Stomach (tissue), 9 donors: ENCODE results near the gene COL25A1. TPM values are rescaled to one million over a fixed set of nuclear protein-coding genes. Genes with fewer than 3 reads are reported as not detected.

Experiments used
- DNase-seq, 2 donors: peaks; one replicate each; pipeline versions ENCODE4 v3.0.0 to v3.0.0-alpha.2; 2013 to 2019
- H3K27ac ChIP-seq, 5 donors: fragments of 200-600 bp in 4 of 5; sonication (generic) in 4 of 5; one replicate each; pipeline ENCODE4 v1.5.1; 2013 to 2019; ENCODE audit warnings: mild to moderate bottlenecking in 1 of 5, moderate library complexity in 1 of 5
- H3K27me3 ChIP-seq, 3 donors: fragments of 200-600 bp; sonication (generic); one replicate each; pipeline ENCODE4 v1.5.1; 2017 to 2019; ENCODE audit warnings: mixed run types in 1 of 3
- H3K36me3 ChIP-seq, 4 donors: fragments of 200-600 bp; sonication (generic); 1 replicate in 3 of 4; 2 replicates in 1 of 4; pipeline ENCODE4 v1.5.1; 2016 to 2019
- H3K4me1 ChIP-seq, 4 donors: fragments of 200-600 bp; sonication (generic); one replicate each; pipeline ENCODE4 v1.5.1; 2016 to 2019
- H3K4me3 ChIP-seq, 4 donors: fragments of 200-600 bp; sonication (generic) in 3 of 4; one replicate each; pipeline ENCODE4 v1.5.1; 2016 to 2019; ENCODE audit warnings: mild to moderate bottlenecking in 1 of 4
- H3K9me3 ChIP-seq, 4 donors: fragments of 200-600 bp; sonication (generic); one replicate each; pipeline ENCODE4 v1.5.1; 2016 to 2019
- EP300 ChIP-seq: sonication (generic); formaldehyde crosslinking; IDR thresholded peaks from one replicate; pipeline ENCODE4 v1.6.1; 2017; ENCODE audit warnings: antibody characterized with exemption
- POLR2A ChIP-seq, 4 donors: fragments of 450-650 bp; IDR thresholded peaks; one replicate each; pipeline ENCODE4 v1.6.1; 2016; ENCODE audit warnings: antibody characterized with exemption in 4 of 4, control low read depth in 2 of 4, mild to moderate bottlenecking in 1 of 4, moderate library complexity in 1 of 4
- POLR2AphosphoS5 ChIP-seq, 3 donors: sonication (generic); formaldehyde crosslinking; IDR thresholded peaks; one replicate each; pipeline ENCODE4 v1.6.1; 2016; ENCODE audit warnings: antibody characterized with exemption in 3 of 3
- WGBS, 5 donors: extraction: QIAGEN DNeasy Blood & Tissue Kit in 3 of 5; methylation state at CpG; one replicate each; pipeline versions ENCODE4 v1.1.5 to v1.1.7; 2013 to 2018; 5-methylcytosine and 5-hydroxymethylcytosine counted together
- intact Hi-C: fragments of 100-400 bp; cut with DNase I; formaldehyde crosslinking; loops from one replicate; pipeline ENCODE4 v1.15.1; 2023; ENCODE audit warnings: low total_unique reads
- polyA plus RNA-seq, 3 donors: library from polyadenylated mRNA; stranded (reverse); fragments of 200-250 nt; gene quantifications; one replicate each; pipeline ENCODE4 v1.2.3, GENCODE V29; 2013
- total RNA-seq, 5 donors: library from RNA; depleted of rRNA; stranded (reverse); fragments of >200 nt; gene quantifications; one replicate each; pipeline versions ENCODE4 v1.1.0 to v1.2.3, GENCODE V29; 2014 to 2016
- TF ChIP-seq, protein P1 (sequence below), 7 experiments: fragments of 450-650 bp in 4 of 7; fragments of 200-600 bp in 3 of 7; sonication (generic) in 3 of 7; IDR thresholded peaks; one replicate each; pipeline ENCODE4 v1.5.1; 2016 to 2019; ENCODE audit warnings: antibody characterized with exemption in 7 of 7, control low read depth in 2 of 7, mild to moderate bottlenecking in 1 of 7
- donor health status: healthy with polysubstance abuse.
- donor health status: Bipolar disorder and iron deficiency.
- donor health status: healthy.

COL25A1 gene
- total and polyA plus RNA-seq, 8 donors: 0.10 to 4.1 (median 1.5) TPM; not detected in 5

DNA sequence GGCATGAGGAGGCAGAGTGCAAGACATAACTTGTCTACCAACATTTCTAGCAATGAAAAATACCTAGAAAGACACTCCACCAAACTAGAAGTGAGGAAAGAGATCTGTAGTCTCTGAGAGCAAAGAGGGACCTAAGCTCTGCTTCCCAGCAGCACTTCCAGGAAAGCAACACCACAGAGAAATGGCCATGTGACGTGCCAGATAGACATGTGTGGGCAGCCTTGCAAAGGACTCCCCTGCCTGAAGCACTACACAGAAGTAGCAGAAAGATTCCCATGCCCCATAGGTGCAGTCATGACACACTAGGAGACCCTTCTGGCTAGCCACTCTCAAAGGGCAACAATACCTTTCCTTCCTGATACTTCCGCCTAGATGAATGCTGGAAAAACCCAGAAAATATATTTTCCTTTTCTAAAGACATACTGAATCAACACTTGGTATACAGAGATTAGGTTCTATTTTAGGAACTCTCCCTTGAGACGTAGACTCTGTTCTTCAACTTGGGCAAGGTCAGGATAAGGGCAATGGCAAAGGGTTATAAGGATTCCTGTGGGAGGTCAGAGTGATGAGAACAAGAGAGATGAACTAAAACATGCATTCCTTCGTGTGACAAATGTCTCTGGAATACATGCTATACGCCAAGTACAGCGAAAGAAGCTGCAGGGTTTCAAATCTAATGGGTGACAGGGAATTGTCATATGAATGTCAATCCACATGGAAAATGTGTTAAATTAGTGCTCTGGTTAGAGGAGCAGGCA lies 352.1 kb downstream of the COL25A1 start:
- DNase-seq: no peak
- WGBS, 5 donors: 78 to 84% (median 81%) methylated on average over 6 of the region's 6 CpGs
- no peaks in the 10 kb centered on the region for H3K9me3 ChIP-seq
- intact Hi-C loops: no loop called here
- no peak overlapping the region for H3K27ac ChIP-seq
- TF ChIP-seq EP300 (no peak), POLR2AphosphoS5 (IDR thresholded peaks at IDR 0.05) (no peak), POLR2A (IDR thresholded peaks at IDR 0.05) (no peak)
- TF ChIP-seq, protein P1, sequence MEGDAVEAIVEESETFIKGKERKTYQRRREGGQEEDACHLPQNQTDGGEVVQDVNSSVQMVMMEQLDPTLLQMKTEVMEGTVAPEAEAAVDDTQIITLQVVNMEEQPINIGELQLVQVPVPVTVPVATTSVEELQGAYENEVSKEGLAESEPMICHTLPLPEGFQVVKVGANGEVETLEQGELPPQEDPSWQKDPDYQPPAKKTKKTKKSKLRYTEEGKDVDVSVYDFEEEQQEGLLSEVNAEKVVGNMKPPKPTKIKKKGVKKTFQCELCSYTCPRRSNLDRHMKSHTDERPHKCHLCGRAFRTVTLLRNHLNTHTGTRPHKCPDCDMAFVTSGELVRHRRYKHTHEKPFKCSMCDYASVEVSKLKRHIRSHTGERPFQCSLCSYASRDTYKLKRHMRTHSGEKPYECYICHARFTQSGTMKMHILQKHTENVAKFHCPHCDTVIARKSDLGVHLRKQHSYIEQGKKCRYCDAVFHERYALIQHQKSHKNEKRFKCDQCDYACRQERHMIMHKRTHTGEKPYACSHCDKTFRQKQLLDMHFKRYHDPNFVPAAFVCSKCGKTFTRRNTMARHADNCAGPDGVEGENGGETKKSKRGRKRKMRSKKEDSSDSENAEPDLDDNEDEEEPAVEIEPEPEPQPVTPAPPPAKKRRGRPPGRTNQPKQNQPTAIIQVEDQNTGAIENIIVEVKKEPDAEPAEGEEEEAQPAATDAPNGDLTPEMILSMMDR (IDR thresholded peaks at IDR 0.05): no peak
- H3K4me3 ChIP-seq: no peak overlapping the region
- H3K4me1 ChIP-seq: no peaks in the 10 kb centered on the region
- no peaks in the 10 kb centered on the region for H3K36me3 ChIP-seq
- H3K27me3 ChIP-seq: no peaks in the 10 kb centered on the region

DNA sequence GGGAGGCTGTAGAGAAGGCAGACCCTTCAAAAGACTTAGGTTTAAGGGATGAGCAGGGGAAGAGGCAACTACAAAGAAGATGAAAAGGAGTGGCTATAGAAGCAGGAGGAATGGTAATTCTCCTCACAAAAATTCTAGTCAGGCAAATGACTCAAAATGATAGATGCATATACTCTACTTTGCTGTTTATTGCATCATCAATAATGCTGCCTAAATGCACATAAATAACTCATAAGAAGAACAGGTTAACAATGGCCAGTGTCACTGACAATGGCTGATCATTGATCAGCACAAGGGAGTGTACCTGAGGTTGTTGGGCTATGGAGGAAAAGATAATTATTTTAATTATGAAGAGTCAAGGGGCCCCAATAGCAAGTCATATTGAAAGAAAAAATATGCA lies 354.9 kb downstream of the COL25A1 start:
- no peak overlapping the region for H3K4me3 ChIP-seq
- TF ChIP-seq EP300 (no peak), POLR2A (IDR thresholded peaks at IDR 0.05) (no peak), POLR2AphosphoS5 (IDR thresholded peaks at IDR 0.05) (no peak)
- TF ChIP-seq, protein P1 (IDR thresholded peaks at IDR 0.05): no peak
- H3K27me3 ChIP-seq: no peaks in the 10 kb centered on the region
- H3K27ac ChIP-seq: no peak overlapping the region
- H3K9me3 ChIP-seq: no peaks in the 10 kb centered on the region
- H3K36me3 ChIP-seq: no peaks in the 10 kb centered on the region
- no peak for DNase-seq
- intact Hi-C loops: no loop called here
- no peaks in the 10 kb centered on the region for H3K4me1 ChIP-seq

- Histone ChIP-seq H3K4me1 (no peaks in the 10 kb centered on the region), H3K27ac (no peak overlapping the region), H3K27me3 (no peaks in the 10 kb centered on the region), H3K4me3 (no peak overlapping the region), H3K9me3 (no peaks in the 10 kb centered on the region), H3K36me3 (no peaks in the 10 kb centered on the region)
- intact Hi-C loops: no loop called here
- TF ChIP-seq EP300 (no peak), POLR2AphosphoS5 (IDR thresholded peaks at IDR 0.05) (no peak)
- TF ChIP-seq, protein P1 (IDR thresholded peaks at IDR 0.05): no peak
- no peak for DNase-seq
- 89 to 98% (median 97%) methylated on average over 2 of the region's 2 CpGs for WGBS, 5 donors
Measured at GRCh38 chr4:108946237-108946636, 356.2 kb downstream of the COL25A1 start.

DNA sequence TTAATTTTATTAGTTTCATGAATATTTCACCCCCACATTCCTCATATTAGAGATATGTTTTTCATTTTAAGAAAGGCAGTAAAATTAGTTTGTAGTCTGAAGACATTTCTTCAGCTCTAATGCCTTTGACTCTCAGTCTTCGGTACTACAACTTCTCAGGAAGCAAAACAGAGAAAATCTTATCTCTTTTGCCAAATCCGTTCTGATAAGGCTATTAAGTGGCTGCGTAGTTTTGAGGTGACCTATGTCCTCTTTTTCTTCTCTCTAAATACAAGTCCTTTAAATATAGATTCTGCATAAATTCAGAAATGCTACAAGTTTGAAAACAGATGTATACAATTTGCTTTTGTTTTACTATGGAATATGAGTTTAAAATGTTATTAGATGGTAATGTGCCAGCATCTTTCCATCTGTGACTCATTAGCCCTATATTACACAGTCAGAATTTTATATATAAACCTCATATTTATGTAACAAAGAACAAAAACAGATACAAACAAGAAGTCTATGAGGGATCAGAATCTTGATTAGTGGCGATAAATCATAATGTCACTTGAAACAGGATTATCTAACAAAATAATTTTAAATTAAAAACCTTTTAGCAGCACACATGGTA lies 358.4 kb downstream of the COL25A1 start:
- no peak overlapping the region for H3K27ac ChIP-seq
- no peaks in the 10 kb centered on the region for H3K4me1 ChIP-seq
- H3K36me3 ChIP-seq: no peaks in the 10 kb centered on the region
- no peaks in the 10 kb centered on the region for H3K27me3 ChIP-seq
- TF ChIP-seq EP300: no peak
- TF ChIP-seq, protein P1 (IDR thresholded peaks at IDR 0.05): no peak
- no peak for TF ChIP-seq POLR2A (IDR thresholded peaks at IDR 0.05)
- TF ChIP-seq POLR2AphosphoS5 (IDR thresholded peaks at IDR 0.05): no peak
- H3K9me3 ChIP-seq: no peaks in the 10 kb centered on the region
- 35 to 56% (median 43%) methylated on average over 4 of the region's 4 CpGs for WGBS, 5 donors
- intact Hi-C loops: no loop called here
- DNase-seq: no peak
- no peak overlapping the region for H3K4me3 ChIP-seq
